ENCODE measurements around the gene TPRA1.

- TF ChIP-seq, protein P1, sequence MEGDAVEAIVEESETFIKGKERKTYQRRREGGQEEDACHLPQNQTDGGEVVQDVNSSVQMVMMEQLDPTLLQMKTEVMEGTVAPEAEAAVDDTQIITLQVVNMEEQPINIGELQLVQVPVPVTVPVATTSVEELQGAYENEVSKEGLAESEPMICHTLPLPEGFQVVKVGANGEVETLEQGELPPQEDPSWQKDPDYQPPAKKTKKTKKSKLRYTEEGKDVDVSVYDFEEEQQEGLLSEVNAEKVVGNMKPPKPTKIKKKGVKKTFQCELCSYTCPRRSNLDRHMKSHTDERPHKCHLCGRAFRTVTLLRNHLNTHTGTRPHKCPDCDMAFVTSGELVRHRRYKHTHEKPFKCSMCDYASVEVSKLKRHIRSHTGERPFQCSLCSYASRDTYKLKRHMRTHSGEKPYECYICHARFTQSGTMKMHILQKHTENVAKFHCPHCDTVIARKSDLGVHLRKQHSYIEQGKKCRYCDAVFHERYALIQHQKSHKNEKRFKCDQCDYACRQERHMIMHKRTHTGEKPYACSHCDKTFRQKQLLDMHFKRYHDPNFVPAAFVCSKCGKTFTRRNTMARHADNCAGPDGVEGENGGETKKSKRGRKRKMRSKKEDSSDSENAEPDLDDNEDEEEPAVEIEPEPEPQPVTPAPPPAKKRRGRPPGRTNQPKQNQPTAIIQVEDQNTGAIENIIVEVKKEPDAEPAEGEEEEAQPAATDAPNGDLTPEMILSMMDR (IDR thresholded peaks at IDR 0.05) = no peak
- TF ChIP-seq POLR2AphosphoS5 (IDR thresholded peaks at IDR 0.05; ENCODE audit: insufficient read depth in 1 of 2, low read depth in 1 of 2) = no peak
Measured at GRCh38 chr3:127620637-127621375, 30.3 kb upstream of the TPRA1 start.
